K562 (cell line): ENCODE data around the gene STK4. TPM values are rescaled to one million over a fixed set of nuclear protein-coding genes. Genes with fewer than 3 reads are reported as not detected.

Experiments
- BRD9 ChIP-seq: fragments of 450-650 bp; IDR thresholded peaks from 2 replicates; pipeline ENCODE4 v1.6.1; 2018; ENCODE audit warnings: low read depth; ENCODE audit not compliant: partially characterized antibody
- DMBX1 ChIP-seq: fragments of 250-450 bp; sonication (Bioruptor Pico); IDR thresholded peaks from 2 replicates; pipeline ENCODE4 v1.8.0; 2022; ENCODE audit warnings: inconsistent platforms, mild to moderate bottlenecking, moderate library complexity, borderline replicate concordance
- ETV5 ChIP-seq: sonication (generic); formaldehyde crosslinking; IDR thresholded peaks from 2 replicates; pipeline ENCODE4 v1.4.0; 2020; ENCODE audit warnings: low read depth, mild to moderate bottlenecking, missing genetic modification reagents
- SIRT6 ChIP-seq: IDR thresholded peaks from one replicate; pipeline ENCODE4 v1.6.1; 2012; ENCODE audit warnings: low read depth, mild to moderate bottlenecking, control low read depth, inconsistent platforms, low read length, moderate library complexity
- TCF7 ChIP-seq: sonication (generic); IDR thresholded peaks from 2 replicates; pipeline ENCODE4 v1.6.1; 2016; ENCODE audit warnings: antibody characterized with exemption, borderline replicate concordance
- YBX1 ChIP-seq: fragments of 450-650 bp; IDR thresholded peaks from 2 replicates; pipeline ENCODE4 v1.7.1; 2016; ENCODE audit warnings: mild to moderate bottlenecking
- polyA plus RNA-seq, 8 experiments: library from polyadenylated mRNA; depleted of rRNA in 4 of 8; stranded (reverse) in 5 of 8; unstranded in 3 of 8; fragments of >200 nt; fragmentation: Nextera tagmentation in 2 of 8; fragmentation: Illumina TruSeq in 1 of 8; extraction: Ambion mirVana in 2 of 8; extraction: Trizol in 1 of 8; gene quantifications; 2 replicates each; pipeline versions ENCODE4 v1.2.1 to v1.2.3, GENCODE V29; 2011 to 2014; ENCODE audit warnings: inconsistent platforms in 1 of 8, missing spikeins in 1 of 8
- total RNA-seq, 7 experiments: library from RNA; depleted of rRNA in 6 of 7; stranded (reverse); fragments of >200 nt in 6 of 7; fragmentation: Illumina TruSeq in 2 of 7; extraction: Trizol in 2 of 7; gene quantifications; 2 replicates each; pipeline versions ENCODE4 v1.2.1 to v1.2.3, GENCODE V29; 2011 to 2021; ENCODE audit warnings: low replicate concordance in 1 of 7
- TF ChIP-seq, protein P1 (sequence below): fragments of 200-800 bp; sonication (Bioruptor generic); IDR thresholded peaks from 2 replicates; pipeline ENCODE4 v1.6.1; 2016; ENCODE audit warnings: missing genetic modification characterization, missing compliant biosample characterization
- TF ChIP-seq, protein P2 (sequence below): sonication (generic); formaldehyde crosslinking; IDR thresholded peaks from 2 replicates; pipeline ENCODE4 v1.8.0; 2022; ENCODE audit warnings: mild to moderate bottlenecking, low read depth, missing genetic modification reagents
- TF ChIP-seq, protein P3 (sequence below): fragments of 450-650 bp; formaldehyde crosslinking; IDR thresholded peaks from 2 replicates; pipeline ENCODE4 v1.4.0; 2022; ENCODE audit warnings: missing genetic modification characterization
- TF ChIP-seq, protein P4 (sequence below): sonication (generic); formaldehyde crosslinking; IDR thresholded peaks from 2 replicates; pipeline ENCODE4 v1.9.0; 2022; ENCODE audit warnings: mild to moderate bottlenecking, missing genetic modification reagents
- TF ChIP-seq, protein P5 (sequence below): fragments of 250-450 bp; sonication (Bioruptor Pico); IDR thresholded peaks from 2 replicates; pipeline ENCODE4 v1.4.0; 2020; ENCODE audit warnings: mild to moderate bottlenecking, moderate library complexity, borderline replicate concordance
- TF ChIP-seq, protein P6 (sequence below): fragments of 250-450 bp; sonication (Bioruptor Pico); IDR thresholded peaks from 2 replicates; pipeline ENCODE4 v1.8.0; 2021; ENCODE audit warnings: borderline replicate concordance, mild to moderate bottlenecking, moderate library complexity; ENCODE audit not compliant: poor library complexity, severe bottlenecking

Gene STK4
- total and polyA plus RNA-seq, 9 of the 15 experiments (the other 6 are each of a cell fraction or from before 2014, with no cell fraction given) = 11.9 to 30.6 (median 22.2) TPM

DNA sequence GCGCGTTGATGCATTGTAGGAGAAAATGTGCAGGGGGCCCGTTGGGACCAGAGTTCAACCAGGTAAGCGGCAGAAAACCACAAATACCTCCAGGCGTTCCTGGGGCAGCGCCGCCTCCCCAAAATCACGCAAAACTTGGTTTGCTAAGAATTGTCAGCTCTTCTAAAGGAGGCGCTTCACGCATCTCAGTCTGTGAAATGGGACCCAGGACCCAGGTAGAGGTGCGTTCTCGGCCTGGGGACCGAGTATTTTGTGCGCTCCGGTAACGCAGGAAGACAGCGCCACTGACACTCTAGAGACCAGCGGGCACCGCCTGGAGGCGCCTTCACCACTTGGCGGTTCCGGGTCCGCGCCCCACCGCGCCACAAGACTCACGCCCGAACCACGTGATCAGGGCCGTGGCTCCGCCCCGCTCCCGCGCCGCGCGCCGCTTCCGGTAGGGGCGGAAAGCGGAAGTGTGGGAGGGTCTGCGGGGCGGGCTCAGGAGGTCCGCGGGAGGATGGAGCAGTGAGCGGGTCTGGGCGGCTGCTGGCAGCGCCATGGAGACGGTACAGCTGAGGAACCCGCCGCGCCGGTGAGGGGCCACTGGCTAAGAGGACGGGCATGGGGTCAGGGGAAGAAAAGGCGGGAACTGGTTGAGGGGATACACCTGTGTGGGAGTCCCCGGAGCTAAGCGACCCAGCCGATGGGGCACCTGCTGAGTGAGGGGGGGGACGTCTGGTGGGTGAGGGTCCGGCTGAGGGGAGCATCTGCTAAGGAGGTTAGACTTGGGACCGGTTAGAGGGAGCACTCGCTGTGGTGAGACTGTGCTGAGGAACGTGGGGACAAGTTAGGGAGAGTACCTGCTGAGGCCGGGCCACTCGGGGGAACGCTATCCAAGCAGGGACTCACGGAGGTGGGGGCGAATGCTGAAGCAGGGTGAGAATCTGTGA, at the start of gene STK4 (continued):
- TF ChIP-seq, protein P1, sequence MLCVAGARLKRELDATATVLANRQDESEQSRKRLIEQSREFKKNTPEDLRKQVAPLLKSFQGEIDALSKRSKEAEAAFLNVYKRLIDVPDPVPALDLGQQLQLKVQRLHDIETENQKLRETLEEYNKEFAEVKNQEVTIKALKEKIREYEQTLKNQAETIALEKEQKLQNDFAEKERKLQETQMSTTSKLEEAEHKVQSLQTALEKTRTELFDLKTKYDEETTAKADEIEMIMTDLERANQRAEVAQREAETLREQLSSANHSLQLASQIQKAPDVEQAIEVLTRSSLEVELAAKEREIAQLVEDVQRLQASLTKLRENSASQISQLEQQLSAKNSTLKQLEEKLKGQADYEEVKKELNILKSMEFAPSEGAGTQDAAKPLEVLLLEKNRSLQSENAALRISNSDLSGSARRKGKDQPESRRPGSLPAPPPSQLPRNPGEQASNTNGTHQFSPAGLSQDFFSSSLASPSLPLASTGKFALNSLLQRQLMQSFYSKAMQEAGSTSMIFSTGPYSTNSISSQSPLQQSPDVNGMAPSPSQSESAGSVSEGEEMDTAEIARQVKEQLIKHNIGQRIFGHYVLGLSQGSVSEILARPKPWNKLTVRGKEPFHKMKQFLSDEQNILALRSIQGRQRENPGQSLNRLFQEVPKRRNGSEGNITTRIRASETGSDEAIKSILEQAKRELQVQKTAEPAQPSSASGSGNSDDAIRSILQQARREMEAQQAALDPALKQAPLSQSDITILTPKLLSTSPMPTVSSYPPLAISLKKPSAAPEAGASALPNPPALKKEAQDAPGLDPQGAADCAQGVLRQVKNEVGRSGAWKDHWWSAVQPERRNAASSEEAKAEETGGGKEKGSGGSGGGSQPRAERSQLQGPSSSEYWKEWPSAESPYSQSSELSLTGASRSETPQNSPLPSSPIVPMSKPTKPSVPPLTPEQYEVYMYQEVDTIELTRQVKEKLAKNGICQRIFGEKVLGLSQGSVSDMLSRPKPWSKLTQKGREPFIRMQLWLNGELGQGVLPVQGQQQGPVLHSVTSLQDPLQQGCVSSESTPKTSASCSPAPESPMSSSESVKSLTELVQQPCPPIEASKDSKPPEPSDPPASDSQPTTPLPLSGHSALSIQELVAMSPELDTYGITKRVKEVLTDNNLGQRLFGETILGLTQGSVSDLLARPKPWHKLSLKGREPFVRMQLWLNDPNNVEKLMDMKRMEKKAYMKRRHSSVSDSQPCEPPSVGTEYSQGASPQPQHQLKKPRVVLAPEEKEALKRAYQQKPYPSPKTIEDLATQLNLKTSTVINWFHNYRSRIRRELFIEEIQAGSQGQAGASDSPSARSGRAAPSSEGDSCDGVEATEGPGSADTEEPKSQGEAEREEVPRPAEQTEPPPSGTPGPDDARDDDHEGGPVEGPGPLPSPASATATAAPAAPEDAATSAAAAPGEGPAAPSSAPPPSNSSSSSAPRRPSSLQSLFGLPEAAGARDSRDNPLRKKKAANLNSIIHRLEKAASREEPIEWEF (CRISPR knock-in tag) = no peak
- TF ChIP-seq, protein P2, sequence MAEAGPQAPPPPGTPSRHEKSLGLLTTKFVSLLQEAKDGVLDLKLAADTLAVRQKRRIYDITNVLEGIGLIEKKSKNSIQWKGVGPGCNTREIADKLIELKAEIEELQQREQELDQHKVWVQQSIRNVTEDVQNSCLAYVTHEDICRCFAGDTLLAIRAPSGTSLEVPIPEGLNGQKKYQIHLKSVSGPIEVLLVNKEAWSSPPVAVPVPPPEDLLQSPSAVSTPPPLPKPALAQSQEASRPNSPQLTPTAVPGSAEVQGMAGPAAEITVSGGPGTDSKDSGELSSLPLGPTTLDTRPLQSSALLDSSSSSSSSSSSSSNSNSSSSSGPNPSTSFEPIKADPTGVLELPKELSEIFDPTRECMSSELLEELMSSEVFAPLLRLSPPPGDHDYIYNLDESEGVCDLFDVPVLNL (CRISPR knock-in tag) = no peak
- TF ChIP-seq SIRT6 (no peak), YBX1 (no peak), ETV5 (peak; percentile 97), BRD9 (peak; percentile 37), DMBX1 (CRISPR knock-in tag) (0 out of 2 replicates have a peak, but pooled peaks have one; percentile 54), TCF7 (0 out of 2 replicates have a peak, but pooled peaks have one; percentile 28)
- TF ChIP-seq, protein P3, sequence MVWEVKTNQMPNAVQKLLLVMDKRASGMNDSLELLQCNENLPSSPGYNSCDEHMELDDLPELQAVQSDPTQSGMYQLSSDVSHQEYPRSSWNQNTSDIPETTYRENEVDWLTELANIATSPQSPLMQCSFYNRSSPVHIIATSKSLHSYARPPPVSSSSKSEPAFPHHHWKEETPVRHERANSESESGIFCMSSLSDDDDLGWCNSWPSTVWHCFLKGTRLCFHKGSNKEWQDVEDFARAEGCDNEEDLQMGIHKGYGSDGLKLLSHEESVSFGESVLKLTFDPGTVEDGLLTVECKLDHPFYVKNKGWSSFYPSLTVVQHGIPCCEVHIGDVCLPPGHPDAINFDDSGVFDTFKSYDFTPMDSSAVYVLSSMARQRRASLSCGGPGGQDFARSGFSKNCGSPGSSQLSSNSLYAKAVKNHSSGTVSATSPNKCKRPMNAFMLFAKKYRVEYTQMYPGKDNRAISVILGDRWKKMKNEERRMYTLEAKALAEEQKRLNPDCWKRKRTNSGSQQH (CRISPR knock-in tag) = no peak
- TF ChIP-seq, protein P4, sequence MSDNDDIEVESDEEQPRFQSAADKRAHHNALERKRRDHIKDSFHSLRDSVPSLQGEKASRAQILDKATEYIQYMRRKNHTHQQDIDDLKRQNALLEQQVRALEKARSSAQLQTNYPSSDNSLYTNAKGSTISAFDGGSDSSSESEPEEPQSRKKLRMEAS (CRISPR knock-in tag) = peak; percentile 95
- TF ChIP-seq, protein P5, sequence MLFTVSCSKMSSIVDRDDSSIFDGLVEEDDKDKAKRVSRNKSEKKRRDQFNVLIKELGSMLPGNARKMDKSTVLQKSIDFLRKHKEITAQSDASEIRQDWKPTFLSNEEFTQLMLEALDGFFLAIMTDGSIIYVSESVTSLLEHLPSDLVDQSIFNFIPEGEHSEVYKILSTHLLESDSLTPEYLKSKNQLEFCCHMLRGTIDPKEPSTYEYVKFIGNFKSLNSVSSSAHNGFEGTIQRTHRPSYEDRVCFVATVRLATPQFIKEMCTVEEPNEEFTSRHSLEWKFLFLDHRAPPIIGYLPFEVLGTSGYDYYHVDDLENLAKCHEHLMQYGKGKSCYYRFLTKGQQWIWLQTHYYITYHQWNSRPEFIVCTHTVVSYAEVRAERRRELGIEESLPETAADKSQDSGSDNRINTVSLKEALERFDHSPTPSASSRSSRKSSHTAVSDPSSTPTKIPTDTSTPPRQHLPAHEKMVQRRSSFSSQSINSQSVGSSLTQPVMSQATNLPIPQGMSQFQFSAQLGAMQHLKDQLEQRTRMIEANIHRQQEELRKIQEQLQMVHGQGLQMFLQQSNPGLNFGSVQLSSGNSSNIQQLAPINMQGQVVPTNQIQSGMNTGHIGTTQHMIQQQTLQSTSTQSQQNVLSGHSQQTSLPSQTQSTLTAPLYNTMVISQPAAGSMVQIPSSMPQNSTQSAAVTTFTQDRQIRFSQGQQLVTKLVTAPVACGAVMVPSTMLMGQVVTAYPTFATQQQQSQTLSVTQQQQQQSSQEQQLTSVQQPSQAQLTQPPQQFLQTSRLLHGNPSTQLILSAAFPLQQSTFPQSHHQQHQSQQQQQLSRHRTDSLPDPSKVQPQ (CRISPR knock-in tag) = no peak; the same call in 1 of the 2 replicates
- TF ChIP-seq, protein P6, sequence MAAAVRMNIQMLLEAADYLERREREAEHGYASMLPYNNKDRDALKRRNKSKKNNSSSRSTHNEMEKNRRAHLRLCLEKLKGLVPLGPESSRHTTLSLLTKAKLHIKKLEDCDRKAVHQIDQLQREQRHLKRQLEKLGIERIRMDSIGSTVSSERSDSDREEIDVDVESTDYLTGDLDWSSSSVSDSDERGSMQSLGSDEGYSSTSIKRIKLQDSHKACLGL (CRISPR knock-in tag) = no peak
